C4-2B (cell line): ENCODE results near the gene TMCC2.

Experiments
- H3K27ac ChIP-seq: fragments of 450-650 bp; 2 replicates; pipeline ENCODE4 v1.5.1; 2017
- CTCF ChIP-seq: fragments of 450-650 bp; conservative IDR thresholded peaks from 2 replicates; pipeline ENCODE4 v1.5.1; 2017; ENCODE audit warnings: mild to moderate bottlenecking
- ZFX ChIP-seq: fragments of 450-650 bp; IDR thresholded peaks from 2 replicates; pipeline ENCODE4 v1.6.1; 2017

TMCC2 gene

GRCh38 chr1:205315008-205315618 is 87.4 kb downstream of the TMCC2 start:
- peak overlapping the region; percentile 99 for H3K27ac ChIP-seq
- TF ChIP-seq CTCF (no peak), ZFX (no peak)

- no peak for TF ChIP-seq CTCF
- no peak for TF ChIP-seq ZFX
- H3K27ac ChIP-seq: peak overlapping the region; percentile 99
Measured at GRCh38 chr1:205316161-205316566, 88.4 kb downstream of the TMCC2 start.

- TF ChIP-seq CTCF (0 out of 2 replicates have a peak, but pooled peaks have one; percentile 15), ZFX (no peak)
- H3K27ac ChIP-seq: peak overlapping the region; percentile 99
Measured at GRCh38 chr1:205317311-205317917, 89.7 kb downstream of the TMCC2 start.

- peak overlapping the region; percentile 99 for H3K27ac ChIP-seq
- TF ChIP-seq ZFX (no peak), CTCF (no peak)
Measured at GRCh38 chr1:205318231-205318991, 90.7 kb downstream of the TMCC2 start.

GRCh38 chr1:205319081-205320018 is 91.6 kb downstream of the TMCC2 start:
- TF ChIP-seq CTCF: no peak
- TF ChIP-seq ZFX: no peak
- peak overlapping the region; percentile 99 for H3K27ac ChIP-seq

- TF ChIP-seq CTCF (peak; percentile 52), ZFX (no peak)
- peak within 1 kb of the TSS; percentile 99 for H3K27ac ChIP-seq
Measured at GRCh38 chr1:205321162-205321958, 93.6 kb downstream of the TMCC2 start, which contains the start of gene NUAK2. Gene NUAK2 (minus strand): TSS chr1:205321745. CDS start chr1:205321628, 117 bp downstream.
